ENCODE data around the gene TMPRSS13. TPM values are rescaled to one million over a fixed set of nuclear protein-coding genes. Genes with fewer than 3 reads are reported as not detected.
"Not testable (repeated sequence)": the region's sequence is repeated elsewhere in the genome, so short reads cannot be mapped to it uniquely, and the experiment has no call there.

TMPRSS13 gene
- total RNA-seq (not detected), polyA plus RNA-seq (not detected)
- long read RNA-seq, donor 1: 0 reads
- long read RNA-seq, donor 2: 0 reads

- H3K27ac ChIP-seq: no peak within 1 kb of the TSS
- DNase-seq: no peak
Measured at GRCh38 chr11:117929142-117929915, at the start of gene TMPRSS13. Gene TMPRSS13 (minus strand): TSS chr11:117929402. CDS start chr11:117929307, 95 bp downstream.

DNA sequence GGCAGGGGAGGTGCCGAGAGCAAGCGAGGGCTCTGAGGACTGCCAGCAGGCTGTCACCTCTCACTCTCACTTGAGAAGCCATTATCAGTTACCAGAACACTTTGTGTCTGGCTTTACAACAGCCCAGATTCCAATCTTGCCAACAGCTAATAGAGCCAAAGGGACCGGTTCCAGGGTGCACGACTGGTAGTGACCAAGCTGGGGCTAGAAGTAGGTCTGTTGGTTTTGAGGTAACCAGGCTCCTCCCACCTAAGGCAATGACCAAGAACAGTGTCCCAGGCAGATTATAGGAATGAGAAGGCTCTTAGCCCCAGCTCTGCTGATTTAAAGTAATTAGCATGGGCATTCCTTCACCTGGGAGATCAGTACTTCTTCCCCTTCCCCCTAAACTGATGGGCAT is 49.8 kb upstream of the TMPRSS13 start:
- DNase-seq (no peak), ATAC-seq (no peak)
- Histone ChIP-seq H3K4me3 (no peak overlapping the region), H3K4me1 (no peaks in the 10 kb centered on the region), H3K27ac (no peak overlapping the region), H3K36me3 (ENCODE audit: insufficient read depth in 1 of 2, low read depth in 1 of 2) (no peaks in the 10 kb centered on the region), H3K27me3 (ENCODE audit: insufficient read depth in 3 of 3, low read length in 2 of 3) (peaks cover 0 to 10% (median 1%) of the 10 kb centered on the region in 3 donors), H3K9me3 (no peaks in the 10 kb centered on the region)
- TF ChIP-seq, protein P1, sequence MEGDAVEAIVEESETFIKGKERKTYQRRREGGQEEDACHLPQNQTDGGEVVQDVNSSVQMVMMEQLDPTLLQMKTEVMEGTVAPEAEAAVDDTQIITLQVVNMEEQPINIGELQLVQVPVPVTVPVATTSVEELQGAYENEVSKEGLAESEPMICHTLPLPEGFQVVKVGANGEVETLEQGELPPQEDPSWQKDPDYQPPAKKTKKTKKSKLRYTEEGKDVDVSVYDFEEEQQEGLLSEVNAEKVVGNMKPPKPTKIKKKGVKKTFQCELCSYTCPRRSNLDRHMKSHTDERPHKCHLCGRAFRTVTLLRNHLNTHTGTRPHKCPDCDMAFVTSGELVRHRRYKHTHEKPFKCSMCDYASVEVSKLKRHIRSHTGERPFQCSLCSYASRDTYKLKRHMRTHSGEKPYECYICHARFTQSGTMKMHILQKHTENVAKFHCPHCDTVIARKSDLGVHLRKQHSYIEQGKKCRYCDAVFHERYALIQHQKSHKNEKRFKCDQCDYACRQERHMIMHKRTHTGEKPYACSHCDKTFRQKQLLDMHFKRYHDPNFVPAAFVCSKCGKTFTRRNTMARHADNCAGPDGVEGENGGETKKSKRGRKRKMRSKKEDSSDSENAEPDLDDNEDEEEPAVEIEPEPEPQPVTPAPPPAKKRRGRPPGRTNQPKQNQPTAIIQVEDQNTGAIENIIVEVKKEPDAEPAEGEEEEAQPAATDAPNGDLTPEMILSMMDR (IDR thresholded peaks at IDR 0.05): no peak
- WGBS, 3 donors: 33 to 69% (median 51%) methylated on average over 4 of the region's 4 CpGs
- intact Hi-C loops (cut with DNase I): no loop called here

More at GRCh38 chr11:117929142-117929915, at the start of gene TMPRSS13:
- peaks cover 0 to 3% (median 0%) of the 10 kb centered on the region in 3 donors for H3K27me3 ChIP-seq (ENCODE audit: insufficient read depth in 3 of 3, low read length in 2 of 3)
- H3K9me3 ChIP-seq: no peaks in the 10 kb centered on the region
- H3K4me1 ChIP-seq: no peaks in the 10 kb centered on the region
- H3K4me3 ChIP-seq: no peak within 1 kb of the TSS
- WGBS, 3 donors: 65 to 67% (median 65%) methylated on average over 13 of the region's 13 CpGs
- TF ChIP-seq, protein P1 (IDR thresholded peaks at IDR 0.05): no peak
- H3K36me3 ChIP-seq (ENCODE audit: insufficient read depth in 1 of 2, low read depth in 1 of 2): no peaks in the 10 kb centered on the region
- intact Hi-C loops (cut with DNase I): no loop called here
- no peak for ATAC-seq

DNA sequence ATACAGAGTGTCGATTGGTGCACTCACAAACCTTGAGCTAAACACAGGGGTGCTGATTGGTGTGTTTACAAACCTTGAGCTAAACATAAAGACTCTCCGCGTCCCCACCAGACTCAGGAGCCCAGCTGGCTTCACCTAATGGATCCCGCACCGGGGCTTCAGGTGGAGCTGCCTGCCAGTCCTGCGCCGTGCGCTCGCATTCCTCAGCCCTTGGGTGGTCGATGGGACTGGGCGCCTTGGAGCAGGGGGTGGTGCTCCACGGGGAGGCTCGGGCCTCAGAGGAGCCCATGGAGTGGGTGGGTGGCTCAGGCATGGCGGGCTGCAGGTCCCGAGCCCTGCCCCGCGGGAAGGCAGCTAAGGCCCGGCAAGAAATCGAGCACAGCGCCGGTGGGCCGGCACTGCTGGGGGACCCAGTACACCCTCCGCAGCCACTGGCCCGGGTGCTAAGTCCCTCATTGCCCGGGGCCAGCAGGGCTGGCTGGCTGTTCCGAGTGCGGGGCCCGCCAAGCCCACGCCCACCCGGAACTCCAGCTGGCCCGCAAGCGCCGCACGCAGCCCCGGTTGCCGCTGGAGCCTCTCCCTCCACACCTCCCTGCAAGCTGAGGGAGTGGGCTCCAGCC is 49.2 kb upstream of the TMPRSS13 start:
- H3K4me1 ChIP-seq; H3K27ac ChIP-seq; H3K9me3 ChIP-seq; DNase-seq; H3K36me3 ChIP-seq (ENCODE audit: insufficient read depth in 1 of 2, low read depth in 1 of 2); intact Hi-C loops (cut with DNase I); ATAC-seq; H3K27me3 ChIP-seq (ENCODE audit: insufficient read depth in 3 of 3, low read length in 2 of 3); H3K4me3 ChIP-seq: not testable (repeated sequence)
- WGBS, 3 donors: 91% methylated on average over 17 to 33 of the region's 36 CpGs

DNA sequence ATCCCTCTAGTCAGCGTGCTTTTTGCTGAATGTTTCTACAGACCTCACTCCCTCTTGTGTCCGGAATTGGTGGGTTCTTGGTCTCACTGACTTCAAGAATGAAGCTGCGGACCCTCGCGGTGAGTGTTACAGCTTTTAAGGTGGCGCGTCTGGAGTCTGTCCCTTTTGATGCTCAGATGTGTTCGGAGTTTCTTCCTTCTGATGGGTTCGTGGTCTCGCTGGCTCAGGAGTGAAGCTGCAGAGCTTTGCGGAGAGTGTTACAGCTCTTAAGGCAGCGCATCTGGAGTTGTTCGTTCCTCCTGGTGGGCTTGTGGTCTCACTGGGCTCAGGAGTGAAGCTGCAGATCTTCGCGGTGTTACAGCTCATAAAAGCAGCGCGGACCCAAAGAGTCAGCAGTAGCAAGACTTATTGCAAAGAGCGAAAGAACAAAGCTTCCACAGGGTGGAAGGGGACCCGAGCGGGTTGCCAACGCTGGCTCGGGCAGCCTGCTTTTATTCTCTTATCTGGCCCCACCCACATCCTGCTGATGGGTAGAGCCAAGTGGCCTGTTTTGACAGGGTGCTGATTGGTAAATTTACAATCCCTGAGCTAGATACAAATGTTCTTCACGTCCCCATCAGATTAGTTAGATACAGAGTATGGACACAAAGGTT is 48.5 kb upstream of the TMPRSS13 start:
- DNase-seq; intact Hi-C loops (cut with DNase I); H3K27me3 ChIP-seq (ENCODE audit: insufficient read depth in 3 of 3, low read length in 2 of 3); H3K4me1 ChIP-seq; H3K36me3 ChIP-seq (ENCODE audit: insufficient read depth in 1 of 2, low read depth in 1 of 2); ATAC-seq; H3K9me3 ChIP-seq; H3K4me3 ChIP-seq; H3K27ac ChIP-seq: not testable (repeated sequence)
- WGBS, 3 donors: 79 to 88% (median 79%) methylated on average over 23 of the region's 23 CpGs

GRCh38 chr11:117977029-117977428 is 47.8 kb upstream of the TMPRSS13 start:
- DNase-seq: no peak
- intact Hi-C loops (cut with DNase I): no loop called here
- H3K4me1 ChIP-seq: no peaks in the 10 kb centered on the region
- no peak overlapping the region for H3K4me3 ChIP-seq
- no peaks in the 10 kb centered on the region for H3K36me3 ChIP-seq (ENCODE audit: insufficient read depth in 1 of 2, low read depth in 1 of 2)
- peaks cover 0 to 4% (median 1%) of the 10 kb centered on the region in 3 donors for H3K27me3 ChIP-seq (ENCODE audit: insufficient read depth in 3 of 3, low read length in 2 of 3)
- no peaks in the 10 kb centered on the region for H3K9me3 ChIP-seq
- 80 to 84% (median 83%) methylated on average over 5 of the region's 5 CpGs for WGBS, 3 donors
- TF ChIP-seq, protein P1 (IDR thresholded peaks at IDR 0.05): no peak
- no peak overlapping the region for H3K27ac ChIP-seq
- ATAC-seq: no peak

Measured in psoas muscle (tissue), 8 donors.